OCI-LY1 (cell line): ENCODE measurements around the gene DPP3.

Experiments used
- EZH2 ChIP-seq: fragments of 200-600 bp; sonication (generic), shearing (Covaris generic); IDR thresholded peaks from 2 replicates; pipeline ENCODE4 v1.8.0; 2017; ENCODE audit warnings: borderline replicate concordance, mixed run types, mild to moderate bottlenecking, antibody characterized with exemption, low read length, moderate library complexity, mixed read lengths
- TF ChIP-seq, protein P1 (sequence below): fragments of 200-600 bp; sonication (generic), shearing (Covaris generic); IDR thresholded peaks from 2 replicates; pipeline ENCODE4 v1.5.1; 2017; ENCODE audit warnings: mild to moderate bottlenecking, antibody characterized with exemption, low read length, moderate library complexity, mixed read lengths

DNA sequence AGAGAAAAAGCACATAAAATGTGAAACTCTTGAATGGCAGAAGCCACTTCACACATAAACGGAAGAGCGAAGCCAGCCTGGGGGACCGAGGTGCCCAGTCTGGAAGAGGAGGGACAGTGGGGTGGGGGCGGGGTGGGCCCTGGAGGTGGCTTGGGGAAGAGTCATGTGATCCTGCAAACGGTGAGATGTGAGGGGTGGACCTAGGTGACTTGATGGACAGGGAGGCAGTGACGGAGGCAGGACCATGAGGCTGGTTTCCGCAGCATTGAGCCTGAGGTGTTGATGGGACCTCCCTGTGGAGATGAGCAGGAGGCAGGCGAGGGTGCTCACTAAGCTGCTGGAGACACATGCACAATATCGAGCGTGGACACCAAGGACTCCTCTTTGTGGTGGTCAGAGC lies 48.8 kb downstream of the DPP3 start:
- TF ChIP-seq EZH2: no peak
- TF ChIP-seq, protein P1, sequence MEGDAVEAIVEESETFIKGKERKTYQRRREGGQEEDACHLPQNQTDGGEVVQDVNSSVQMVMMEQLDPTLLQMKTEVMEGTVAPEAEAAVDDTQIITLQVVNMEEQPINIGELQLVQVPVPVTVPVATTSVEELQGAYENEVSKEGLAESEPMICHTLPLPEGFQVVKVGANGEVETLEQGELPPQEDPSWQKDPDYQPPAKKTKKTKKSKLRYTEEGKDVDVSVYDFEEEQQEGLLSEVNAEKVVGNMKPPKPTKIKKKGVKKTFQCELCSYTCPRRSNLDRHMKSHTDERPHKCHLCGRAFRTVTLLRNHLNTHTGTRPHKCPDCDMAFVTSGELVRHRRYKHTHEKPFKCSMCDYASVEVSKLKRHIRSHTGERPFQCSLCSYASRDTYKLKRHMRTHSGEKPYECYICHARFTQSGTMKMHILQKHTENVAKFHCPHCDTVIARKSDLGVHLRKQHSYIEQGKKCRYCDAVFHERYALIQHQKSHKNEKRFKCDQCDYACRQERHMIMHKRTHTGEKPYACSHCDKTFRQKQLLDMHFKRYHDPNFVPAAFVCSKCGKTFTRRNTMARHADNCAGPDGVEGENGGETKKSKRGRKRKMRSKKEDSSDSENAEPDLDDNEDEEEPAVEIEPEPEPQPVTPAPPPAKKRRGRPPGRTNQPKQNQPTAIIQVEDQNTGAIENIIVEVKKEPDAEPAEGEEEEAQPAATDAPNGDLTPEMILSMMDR: no peak
